ENCODE measurements around the gene TKFC.

DNA sequence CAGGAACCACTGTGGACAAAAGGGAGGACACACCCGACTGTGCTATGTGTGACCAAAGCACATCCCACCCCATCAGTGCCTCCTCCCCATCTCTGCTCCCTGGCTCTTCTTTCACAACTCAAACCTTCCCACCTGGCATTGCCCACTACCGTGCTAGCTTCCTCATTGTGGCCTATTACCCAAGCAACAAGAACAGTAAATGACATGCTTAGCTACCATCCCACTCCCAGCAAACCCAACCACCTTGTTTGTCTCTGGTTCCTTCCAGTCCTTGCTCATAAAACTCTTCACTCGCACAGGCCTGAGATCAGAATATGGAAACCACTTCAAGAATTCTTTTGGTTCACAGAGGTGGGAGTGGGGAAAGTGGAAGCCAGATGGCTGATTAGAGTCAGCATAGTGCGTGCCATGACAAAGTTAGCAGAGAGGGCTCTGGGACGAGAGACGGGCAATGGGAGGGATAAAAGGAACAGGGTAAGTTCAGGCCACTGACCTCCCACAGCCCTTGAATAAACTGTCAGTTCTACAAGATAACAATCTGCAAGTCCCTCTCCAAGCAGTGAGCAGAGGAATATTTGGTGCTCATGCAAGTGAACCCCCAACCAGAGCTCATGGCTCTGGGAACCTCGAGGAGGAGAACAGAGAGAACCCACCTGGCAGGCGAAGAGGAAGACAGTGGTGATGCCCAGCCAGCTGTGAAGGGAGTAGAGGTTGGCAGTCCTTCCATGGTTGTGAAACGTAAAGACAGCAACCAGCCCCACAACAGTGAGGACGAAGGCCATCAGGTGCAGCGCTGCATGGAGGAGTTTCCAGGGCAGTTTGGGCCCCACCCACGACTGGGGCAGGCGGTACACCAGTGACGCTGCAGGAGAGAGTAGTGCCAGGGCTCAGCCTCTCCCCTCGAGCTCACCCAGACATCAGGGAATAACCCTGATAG is 20.4 kb downstream of the TKFC start:
- TF ChIP-seq POLR2A (IDR thresholded peaks at IDR 0.05; ENCODE audit: low read depth) (no peak), CTCF (IDR thresholded peaks at IDR 0.05) (no peak), POLR2AphosphoS5 (IDR thresholded peaks at IDR 0.05) (no peak), EP300 (IDR thresholded peaks at IDR 0.05) (no peak)

All from esophagus muscularis mucosa (tissue), 4 donors.